ENCODE measurements around the gene RUSF1.

GRCh38 chr16:31519759-31520431, 11.7 kb upstream of the RUSF1 start:
- no peak for TF ChIP-seq CTCF (IDR thresholded peaks at IDR 0.05)
- no peak for TF ChIP-seq USF1 (IDR thresholded peaks at IDR 0.05; ENCODE audit: borderline replicate concordance, low read depth)
- TF ChIP-seq TEAD4 (IDR thresholded peaks at IDR 0.05; ENCODE audit: borderline replicate concordance, insufficient read depth): no peak
- no peak for TF ChIP-seq MAX (IDR thresholded peaks at IDR 0.05; ENCODE audit: low read depth)
- TF ChIP-seq NFIC (IDR thresholded peaks at IDR 0.05; ENCODE audit: borderline replicate concordance): no peak
- no peak for TF ChIP-seq EP300 (IDR thresholded peaks at IDR 0.05; ENCODE audit: borderline replicate concordance in 1 of 2, low read depth in 1 of 2, low read length in 1 of 2)
- TF ChIP-seq TAF1 (IDR thresholded peaks at IDR 0.05; ENCODE audit: borderline replicate concordance, low read depth, low read length): no peak
- no peak for TF ChIP-seq REST (IDR thresholded peaks at IDR 0.05; ENCODE audit: low read depth, low read length)
- TF ChIP-seq YY1 (IDR thresholded peaks at IDR 0.05; ENCODE audit: low read depth): no peak
- no peak for TF ChIP-seq MEF2A (IDR thresholded peaks at IDR 0.05; ENCODE audit: borderline replicate concordance, low read depth)
- no peak for TF ChIP-seq USF2 (IDR thresholded peaks at IDR 0.05; ENCODE audit: borderline replicate concordance, low read depth, low read length)
- TF ChIP-seq POLR2AphosphoS5 (IDR thresholded peaks at IDR 0.05; ENCODE audit: low read depth, low read length): no peak
- no peak for TF ChIP-seq JUND (IDR thresholded peaks at IDR 0.05)
